HEK293 (cell line): ENCODE results near the gene C2orf42.
A peak's percentile ranks its signal among the peaks of the same experiment; 100 is the strongest.

ENCODE experiments used
- GLI2 ChIP-seq: fragments of 450-650 bp; formaldehyde crosslinking; IDR thresholded peaks from 2 replicates; pipeline ENCODE4; 2017; ENCODE audit warnings: missing biosample characterization, missing genetic modification characterization, low read depth, borderline replicate concordance
- GLIS2 ChIP-seq: fragments of 450-650 bp; formaldehyde crosslinking; IDR thresholded peaks from 2 replicates; pipeline ENCODE4 v1.5.1; 2016; ENCODE audit warnings: missing biosample characterization, missing genetic modification characterization
- KLF8 ChIP-seq: fragments of 450-650 bp; formaldehyde crosslinking; IDR thresholded peaks from 2 replicates; pipeline ENCODE4 v1.5.1; 2016; ENCODE audit warnings: missing biosample characterization, missing genetic modification characterization
- MYNN ChIP-seq: fragments of 450-650 bp; formaldehyde crosslinking; IDR thresholded peaks from 2 replicates; pipeline ENCODE4 v1.5.1; 2016; ENCODE audit warnings: missing biosample characterization, missing genetic modification characterization, borderline replicate concordance
- ZBTB20 ChIP-seq: fragments of 450-650 bp; formaldehyde crosslinking; IDR thresholded peaks from 2 replicates; pipeline ENCODE4 v1.5.1; 2016; ENCODE audit warnings: missing biosample characterization, missing genetic modification characterization
- ZBTB8A ChIP-seq: fragments of 450-650 bp; formaldehyde crosslinking; IDR thresholded peaks from 2 replicates; pipeline ENCODE4 v1.5.1; 2016; ENCODE audit warnings: missing biosample characterization, missing genetic modification characterization
- ZFP3 ChIP-seq: fragments of 450-650 bp; formaldehyde crosslinking; IDR thresholded peaks from 2 replicates; pipeline ENCODE4 v1.5.1; 2016; ENCODE audit warnings: low read depth, missing biosample characterization, missing genetic modification characterization
- ZFP69B ChIP-seq: fragments of 450-650 bp; formaldehyde crosslinking; IDR thresholded peaks from 2 replicates; pipeline ENCODE4 v1.5.1; 2016; ENCODE audit warnings: missing biosample characterization, missing genetic modification characterization
- ZIC2 ChIP-seq: fragments of 450-650 bp; formaldehyde crosslinking; IDR thresholded peaks from 2 replicates; pipeline ENCODE4 v1.5.1; 2016; ENCODE audit warnings: missing biosample characterization, missing genetic modification characterization
- ZNF132 ChIP-seq: fragments of 450-650 bp; formaldehyde crosslinking; IDR thresholded peaks from 2 replicates; pipeline ENCODE4 v1.5.1; 2017; ENCODE audit warnings: missing biosample characterization, missing genetic modification characterization, borderline replicate concordance
- ZNF157 ChIP-seq: fragments of 450-650 bp; formaldehyde crosslinking; IDR thresholded peaks from 2 replicates; pipeline ENCODE4 v1.5.1; 2016; ENCODE audit warnings: missing biosample characterization, missing genetic modification characterization
- ZNF19 ChIP-seq: fragments of 450-650 bp; formaldehyde crosslinking; IDR thresholded peaks from 2 replicates; pipeline ENCODE4; 2016; ENCODE audit warnings: missing biosample characterization, missing genetic modification characterization, low read depth
- ZNF2 ChIP-seq: fragments of 450-650 bp; formaldehyde crosslinking; IDR thresholded peaks from 2 replicates; pipeline ENCODE4 v1.5.1; 2016; ENCODE audit warnings: missing biosample characterization, missing genetic modification characterization
- ZNF23 ChIP-seq: fragments of 450-650 bp; formaldehyde crosslinking; IDR thresholded peaks from 2 replicates; pipeline ENCODE4 v1.5.1; 2016; ENCODE audit warnings: missing biosample characterization, missing genetic modification characterization, borderline replicate concordance
- ZNF239 ChIP-seq: fragments of 450-650 bp; formaldehyde crosslinking; IDR thresholded peaks from 2 replicates; pipeline ENCODE4 v1.5.1; 2016; ENCODE audit warnings: missing biosample characterization, missing genetic modification characterization
- ZNF354C ChIP-seq: fragments of 450-650 bp; formaldehyde crosslinking; IDR thresholded peaks from 2 replicates; pipeline ENCODE4 v1.5.1; 2016; ENCODE audit warnings: missing biosample characterization, missing genetic modification characterization, low read depth, borderline replicate concordance
- ZNF426 ChIP-seq: fragments of 450-650 bp; formaldehyde crosslinking; IDR thresholded peaks from 2 replicates; pipeline ENCODE4 v1.5.1; 2017; ENCODE audit warnings: missing biosample characterization, missing genetic modification characterization, mild to moderate bottlenecking, inconsistent platforms, moderate library complexity
- ZNF529 ChIP-seq: fragments of 450-650 bp; formaldehyde crosslinking; IDR thresholded peaks from 2 replicates; pipeline ENCODE4 v1.5.1; 2017; ENCODE audit warnings: missing genetic modification characterization, missing biosample characterization; ENCODE audit not compliant: insufficient replicate concordance
- ZNF571 ChIP-seq: fragments of 450-650 bp; formaldehyde crosslinking; IDR thresholded peaks from 2 replicates; pipeline ENCODE4 v1.5.0; 2017; ENCODE audit warnings: missing biosample characterization, missing genetic modification characterization
- ZNF629 ChIP-seq: fragments of 450-650 bp; formaldehyde crosslinking; IDR thresholded peaks from 2 replicates; pipeline ENCODE4 v1.5.1; 2017; ENCODE audit warnings: missing biosample characterization, missing genetic modification characterization
- TF ChIP-seq, protein P1 (sequence below): fragments of 450-650 bp; formaldehyde crosslinking; conservative IDR thresholded peaks from 2 replicates; pipeline ENCODE4 v1.5.1; 2016; ENCODE audit warnings: low read depth, missing biosample characterization, missing genetic modification characterization
- TF ChIP-seq, protein P2 (sequence below): fragments of 450-650 bp; IDR thresholded peaks from 2 replicates; pipeline ENCODE4 v1.5.1; 2018; ENCODE audit warnings: missing biosample characterization, mild to moderate bottlenecking, missing genetic modification characterization
- TF ChIP-seq, protein P3 (sequence below): fragments of 450-650 bp; formaldehyde crosslinking; IDR thresholded peaks from 2 replicates; pipeline ENCODE4 v1.5.1; 2017; ENCODE audit warnings: missing biosample characterization, mild to moderate bottlenecking, missing genetic modification characterization, moderate library complexity
- TF ChIP-seq, protein P4 (sequence below): fragments of 450-650 bp; formaldehyde crosslinking; IDR thresholded peaks from 2 replicates; pipeline ENCODE4 v1.5.1; 2016; ENCODE audit warnings: missing biosample characterization, missing genetic modification characterization
- TF ChIP-seq, protein P5 (sequence below): fragments of 450-650 bp; formaldehyde crosslinking; conservative IDR thresholded peaks from 2 replicates; pipeline ENCODE4 v1.5.1; 2016; ENCODE audit warnings: low read depth, missing biosample characterization, missing genetic modification characterization

C2orf42 gene

DNA sequence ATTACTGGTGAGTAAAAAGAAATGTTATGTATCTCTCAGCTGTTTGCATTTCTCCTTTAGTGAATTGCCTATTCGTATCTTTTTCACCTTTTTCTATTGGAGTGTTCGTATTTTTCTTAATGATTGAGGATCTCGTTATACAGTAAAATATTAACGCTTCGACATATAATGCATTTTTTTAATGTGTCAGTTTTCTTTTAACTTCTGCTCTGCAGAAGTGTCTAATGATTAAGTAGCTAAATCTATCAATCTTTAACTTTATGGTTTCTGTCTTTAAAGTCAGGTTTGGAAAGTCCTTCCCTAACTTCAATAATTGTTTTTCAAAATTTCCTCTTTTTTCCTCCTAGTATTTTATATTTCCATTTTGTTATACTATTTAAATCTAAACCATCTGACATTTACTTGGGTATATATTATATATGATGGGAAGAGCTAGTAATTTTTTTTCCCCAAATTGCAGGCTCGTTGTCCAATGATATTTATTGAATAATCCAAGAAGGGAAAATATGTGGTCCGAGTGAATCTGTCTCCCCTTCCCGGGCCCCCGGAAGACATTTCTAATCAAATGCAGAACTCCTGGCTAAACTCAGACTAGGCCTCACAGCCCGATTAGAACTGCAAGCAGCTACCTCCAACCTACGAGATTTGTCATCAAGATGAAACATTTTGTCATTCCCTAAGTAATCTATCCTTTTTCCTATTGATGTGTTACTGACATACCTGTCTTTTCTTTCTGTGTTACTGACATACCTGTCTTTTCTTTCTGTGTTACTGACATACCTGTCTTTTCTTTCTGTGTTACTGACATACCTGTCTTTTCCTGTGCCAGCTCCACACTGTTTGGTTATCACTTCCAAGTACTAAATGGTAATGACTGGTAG lies 86.3 kb downstream of the C2orf42 start (continued):
- TF ChIP-seq, protein P1, sequence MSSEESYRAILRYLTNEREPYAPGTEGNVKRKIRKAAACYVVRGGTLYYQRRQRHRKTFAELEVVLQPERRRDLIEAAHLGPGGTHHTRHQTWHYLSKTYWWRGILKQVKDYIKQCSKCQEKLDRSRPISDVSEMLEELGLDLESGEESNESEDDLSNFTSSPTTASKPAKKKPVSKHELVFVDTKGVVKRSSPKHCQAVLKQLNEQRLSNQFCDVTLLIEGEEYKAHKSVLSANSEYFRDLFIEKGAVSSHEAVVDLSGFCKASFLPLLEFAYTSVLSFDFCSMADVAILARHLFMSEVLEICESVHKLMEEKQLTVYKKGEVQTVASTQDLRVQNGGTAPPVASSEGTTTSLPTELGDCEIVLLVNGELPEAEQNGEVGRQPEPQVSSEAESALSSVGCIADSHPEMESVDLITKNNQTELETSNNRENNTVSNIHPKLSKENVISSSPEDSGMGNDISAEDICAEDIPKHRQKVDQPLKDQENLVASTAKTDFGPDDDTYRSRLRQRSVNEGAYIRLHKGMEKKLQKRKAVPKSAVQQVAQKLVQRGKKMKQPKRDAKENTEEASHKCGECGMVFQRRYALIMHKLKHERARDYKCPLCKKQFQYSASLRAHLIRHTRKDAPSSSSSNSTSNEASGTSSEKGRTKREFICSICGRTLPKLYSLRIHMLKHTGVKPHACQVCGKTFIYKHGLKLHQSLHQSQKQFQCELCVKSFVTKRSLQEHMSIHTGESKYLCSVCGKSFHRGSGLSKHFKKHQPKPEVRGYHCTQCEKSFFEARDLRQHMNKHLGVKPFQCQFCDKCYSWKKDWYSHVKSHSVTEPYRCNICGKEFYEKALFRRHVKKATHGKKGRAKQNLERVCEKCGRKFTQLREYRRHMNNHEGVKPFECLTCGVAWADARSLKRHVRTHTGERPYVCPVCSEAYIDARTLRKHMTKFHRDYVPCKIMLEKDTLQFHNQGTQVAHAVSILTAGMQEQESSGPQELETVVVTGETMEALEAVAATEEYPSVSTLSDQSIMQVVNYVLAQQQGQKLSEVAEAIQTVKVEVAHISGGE (tag by site-specific recombination), result no peak; the same call in 1 of the 2 replicates
- TF ChIP-seq ZNF2 (tag by site-specific recombination) (no peak), ZNF239 (tag by site-specific recombination) (no peak), ZNF571 (tag by site-specific recombination) (no peak), ZNF426 (no peak), ZFP69B (tag by site-specific recombination) (no peak), GLI2 (no peak), ZNF529 (no peak), ZBTB8A (no peak), ZIC2 (tag by site-specific recombination) (no peak), ZNF23 (no peak), ZFP3 (tag by site-specific recombination) (no peak), KLF8 (tag by site-specific recombination) (no peak), ZNF354C (no peak), ZNF132 (tag by site-specific recombination) (no peak), ZNF19 (tag by site-specific recombination) (no peak), ZBTB20 (tag by site-specific recombination) (peak; percentile 80), ZNF157 (no peak), ZNF629 (tag by site-specific recombination) (no peak), MYNN (tag by site-specific recombination) (no peak), GLIS2 (tag by site-specific recombination) (no peak)
- TF ChIP-seq, protein P2, sequence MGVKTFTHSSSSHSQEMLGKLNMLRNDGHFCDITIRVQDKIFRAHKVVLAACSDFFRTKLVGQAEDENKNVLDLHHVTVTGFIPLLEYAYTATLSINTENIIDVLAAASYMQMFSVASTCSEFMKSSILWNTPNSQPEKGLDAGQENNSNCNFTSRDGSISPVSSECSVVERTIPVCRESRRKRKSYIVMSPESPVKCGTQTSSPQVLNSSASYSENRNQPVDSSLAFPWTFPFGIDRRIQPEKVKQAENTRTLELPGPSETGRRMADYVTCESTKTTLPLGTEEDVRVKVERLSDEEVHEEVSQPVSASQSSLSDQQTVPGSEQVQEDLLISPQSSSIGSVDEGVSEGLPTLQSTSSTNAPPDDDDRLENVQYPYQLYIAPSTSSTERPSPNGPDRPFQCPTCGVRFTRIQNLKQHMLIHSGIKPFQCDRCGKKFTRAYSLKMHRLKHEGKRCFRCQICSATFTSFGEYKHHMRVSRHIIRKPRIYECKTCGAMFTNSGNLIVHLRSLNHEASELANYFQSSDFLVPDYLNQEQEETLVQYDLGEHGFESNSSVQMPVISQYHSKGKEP, result no peak
- TF ChIP-seq, protein P3, sequence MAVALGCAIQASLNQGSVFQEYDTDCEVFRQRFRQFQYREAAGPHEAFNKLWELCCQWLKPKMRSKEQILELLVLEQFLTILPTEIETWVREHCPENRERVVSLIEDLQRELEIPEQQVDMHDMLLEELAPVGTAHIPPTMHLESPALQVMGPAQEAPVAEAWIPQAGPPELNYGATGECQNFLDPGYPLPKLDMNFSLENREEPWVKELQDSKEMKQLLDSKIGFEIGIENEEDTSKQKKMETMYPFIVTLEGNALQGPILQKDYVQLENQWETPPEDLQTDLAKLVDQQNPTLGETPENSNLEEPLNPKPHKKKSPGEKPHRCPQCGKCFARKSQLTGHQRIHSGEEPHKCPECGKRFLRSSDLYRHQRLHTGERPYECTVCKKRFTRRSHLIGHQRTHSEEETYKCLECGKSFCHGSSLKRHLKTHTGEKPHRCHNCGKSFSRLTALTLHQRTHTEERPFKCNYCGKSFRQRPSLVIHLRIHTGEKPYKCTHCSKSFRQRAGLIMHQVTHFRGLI, result no peak
- TF ChIP-seq, protein P4, sequence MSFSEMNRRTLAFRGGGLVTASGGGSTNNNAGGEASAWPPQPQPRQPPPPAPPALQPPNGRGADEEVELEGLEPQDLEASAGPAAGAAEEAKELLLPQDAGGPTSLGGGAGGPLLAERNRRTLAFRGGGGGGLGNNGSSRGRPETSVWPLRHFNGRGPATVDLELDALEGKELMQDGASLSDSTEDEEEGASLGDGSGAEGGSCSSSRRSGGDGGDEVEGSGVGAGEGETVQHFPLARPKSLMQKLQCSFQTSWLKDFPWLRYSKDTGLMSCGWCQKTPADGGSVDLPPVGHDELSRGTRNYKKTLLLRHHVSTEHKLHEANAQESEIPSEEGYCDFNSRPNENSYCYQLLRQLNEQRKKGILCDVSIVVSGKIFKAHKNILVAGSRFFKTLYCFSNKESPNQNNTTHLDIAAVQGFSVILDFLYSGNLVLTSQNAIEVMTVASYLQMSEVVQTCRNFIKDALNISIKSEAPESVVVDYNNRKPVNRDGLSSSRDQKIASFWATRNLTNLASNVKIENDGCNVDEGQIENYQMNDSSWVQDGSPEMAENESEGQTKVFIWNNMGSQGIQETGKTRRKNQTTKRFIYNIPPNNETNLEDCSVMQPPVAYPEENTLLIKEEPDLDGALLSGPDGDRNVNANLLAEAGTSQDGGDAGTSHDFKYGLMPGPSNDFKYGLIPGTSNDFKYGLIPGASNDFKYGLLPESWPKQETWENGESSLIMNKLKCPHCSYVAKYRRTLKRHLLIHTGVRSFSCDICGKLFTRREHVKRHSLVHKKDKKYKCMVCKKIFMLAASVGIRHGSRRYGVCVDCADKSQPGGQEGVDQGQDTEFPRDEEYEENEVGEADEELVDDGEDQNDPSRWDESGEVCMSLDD (tag by site-specific recombination), result no peak
- TF ChIP-seq, protein P5, sequence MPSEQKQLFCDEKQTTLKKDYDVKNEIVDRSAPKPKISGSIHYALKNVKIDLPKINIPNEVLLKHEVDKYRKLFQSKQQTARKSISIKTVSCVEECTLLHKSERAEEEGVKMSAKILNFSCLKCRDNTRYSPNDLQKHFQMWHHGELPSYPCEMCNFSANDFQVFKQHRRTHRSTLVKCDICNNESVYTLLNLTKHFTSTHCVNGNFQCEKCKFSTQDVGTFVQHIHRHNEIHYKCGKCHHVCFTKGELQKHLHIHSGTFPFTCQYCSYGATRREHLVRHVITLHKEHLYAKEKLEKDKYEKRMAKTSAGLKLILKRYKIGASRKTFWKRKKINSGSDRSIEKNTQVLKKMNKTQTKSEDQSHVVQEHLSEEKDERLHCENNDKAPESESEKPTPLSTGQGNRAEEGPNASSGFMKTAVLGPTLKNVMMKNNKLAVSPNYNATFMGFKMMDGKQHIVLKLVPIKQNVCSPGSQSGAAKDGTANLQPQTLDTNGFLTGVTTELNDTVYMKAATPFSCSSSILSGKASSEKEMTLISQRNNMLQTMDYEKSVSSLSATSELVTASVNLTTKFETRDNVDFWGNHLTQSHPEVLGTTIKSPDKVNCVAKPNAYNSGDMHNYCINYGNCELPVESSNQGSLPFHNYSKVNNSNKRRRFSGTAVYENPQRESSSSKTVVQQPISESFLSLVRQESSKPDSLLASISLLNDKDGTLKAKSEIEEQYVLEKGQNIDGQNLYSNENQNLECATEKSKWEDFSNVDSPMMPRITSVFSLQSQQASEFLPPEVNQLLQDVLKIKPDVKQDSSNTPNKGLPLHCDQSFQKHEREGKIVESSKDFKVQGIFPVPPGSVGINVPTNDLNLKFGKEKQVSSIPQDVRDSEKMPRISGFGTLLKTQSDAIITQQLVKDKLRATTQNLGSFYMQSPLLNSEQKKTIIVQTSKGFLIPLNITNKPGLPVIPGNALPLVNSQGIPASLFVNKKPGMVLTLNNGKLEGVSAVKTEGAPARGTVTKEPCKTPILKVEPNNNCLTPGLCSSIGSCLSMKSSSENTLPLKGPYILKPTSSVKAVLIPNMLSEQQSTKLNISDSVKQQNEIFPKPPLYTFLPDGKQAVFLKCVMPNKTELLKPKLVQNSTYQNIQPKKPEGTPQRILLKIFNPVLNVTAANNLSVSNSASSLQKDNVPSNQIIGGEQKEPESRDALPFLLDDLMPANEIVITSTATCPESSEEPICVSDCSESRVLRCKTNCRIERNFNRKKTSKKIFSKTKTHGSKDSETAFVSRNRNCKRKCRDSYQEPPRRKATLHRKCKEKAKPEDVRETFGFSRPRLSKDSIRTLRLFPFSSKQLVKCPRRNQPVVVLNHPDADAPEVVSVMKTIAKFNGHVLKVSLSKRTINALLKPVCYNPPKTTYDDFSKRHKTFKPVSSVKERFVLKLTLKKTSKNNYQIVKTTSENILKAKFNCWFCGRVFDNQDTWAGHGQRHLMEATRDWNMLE (tag by site-specific recombination), result peak; percentile 66
